Stomach (tissue), 9 donors: ENCODE results near the gene ADGRF4. TPM values are rescaled to one million over a fixed set of nuclear protein-coding genes. Genes with fewer than 3 reads are reported as not detected.

Source experiments
- DNase-seq, 2 donors: peaks; one replicate each; pipeline versions ENCODE4 v3.0.0 to v3.0.0-alpha.2; 2013 to 2019
- H3K27ac ChIP-seq, 5 donors: fragments of 200-600 bp in 4 of 5; sonication (generic) in 4 of 5; one replicate each; pipeline ENCODE4 v1.5.1; 2013 to 2019; ENCODE audit warnings: mild to moderate bottlenecking in 1 of 5, moderate library complexity in 1 of 5
- H3K27me3 ChIP-seq, 3 donors: fragments of 200-600 bp; sonication (generic); one replicate each; pipeline ENCODE4 v1.5.1; 2017 to 2019; ENCODE audit warnings: mixed run types in 1 of 3
- H3K36me3 ChIP-seq, 4 donors: fragments of 200-600 bp; sonication (generic); 1 replicate in 3 of 4; 2 replicates in 1 of 4; pipeline ENCODE4 v1.5.1; 2016 to 2019
- H3K4me1 ChIP-seq, 4 donors: fragments of 200-600 bp; sonication (generic); one replicate each; pipeline ENCODE4 v1.5.1; 2016 to 2019
- H3K4me3 ChIP-seq, 4 donors: fragments of 200-600 bp; sonication (generic) in 3 of 4; one replicate each; pipeline ENCODE4 v1.5.1; 2016 to 2019; ENCODE audit warnings: mild to moderate bottlenecking in 1 of 4
- H3K9me3 ChIP-seq, 4 donors: fragments of 200-600 bp; sonication (generic); one replicate each; pipeline ENCODE4 v1.5.1; 2016 to 2019
- CTCF ChIP-seq, 7 experiments: fragments of 450-650 bp in 4 of 7; fragments of 200-600 bp in 3 of 7; sonication (generic) in 3 of 7; IDR thresholded peaks; one replicate each; pipeline ENCODE4 v1.5.1; 2016 to 2019; ENCODE audit warnings: antibody characterized with exemption in 7 of 7, control low read depth in 2 of 7, mild to moderate bottlenecking in 1 of 7
- EP300 ChIP-seq: sonication (generic); formaldehyde crosslinking; IDR thresholded peaks from one replicate; pipeline ENCODE4 v1.6.1; 2017; ENCODE audit warnings: antibody characterized with exemption
- POLR2A ChIP-seq, 4 donors: fragments of 450-650 bp; IDR thresholded peaks; one replicate each; pipeline ENCODE4 v1.6.1; 2016; ENCODE audit warnings: antibody characterized with exemption in 4 of 4, control low read depth in 2 of 4, mild to moderate bottlenecking in 1 of 4, moderate library complexity in 1 of 4
- POLR2AphosphoS5 ChIP-seq, 3 donors: sonication (generic); formaldehyde crosslinking; IDR thresholded peaks; one replicate each; pipeline ENCODE4 v1.6.1; 2016; ENCODE audit warnings: antibody characterized with exemption in 3 of 3
- WGBS, 5 donors: extraction: QIAGEN DNeasy Blood & Tissue Kit in 3 of 5; methylation state at CpG; one replicate each; pipeline versions ENCODE4 v1.1.5 to v1.1.7; 2013 to 2018; 5-methylcytosine and 5-hydroxymethylcytosine counted together
- intact Hi-C: fragments of 100-400 bp; cut with DNase I; formaldehyde crosslinking; loops from one replicate; pipeline ENCODE4 v1.15.1; 2023; ENCODE audit warnings: low total_unique reads
- polyA plus RNA-seq, 3 donors: library from polyadenylated mRNA; stranded (reverse); fragments of 200-250 nt; gene quantifications; one replicate each; pipeline ENCODE4 v1.2.3, GENCODE V29; 2013
- total RNA-seq, 5 donors: library from RNA; depleted of rRNA; stranded (reverse); fragments of >200 nt; gene quantifications; one replicate each; pipeline versions ENCODE4 v1.1.0 to v1.2.3, GENCODE V29; 2014 to 2016
- donor health status: healthy with polysubstance abuse.
- donor health status: Bipolar disorder and iron deficiency.
- donor health status: healthy.

ADGRF4 gene
- total and polyA plus RNA-seq, 8 donors, result 6.5 TPM; not detected in 7

GRCh38 chr6:47749757-47750156, 51.4 kb downstream of the ADGRF4 start:
- Histone ChIP-seq H3K4me1 (no peaks in the 10 kb centered on the region), H3K27me3 (no peaks in the 10 kb centered on the region), H3K4me3 (no peak overlapping the region), H3K36me3 (no peaks in the 10 kb centered on the region), H3K9me3 (no peaks in the 10 kb centered on the region), H3K27ac (no peak overlapping the region)
- intact Hi-C loops, result no loop called here
- WGBS, 5 donors, result 30 to 56% (median 50%) methylated on average over 1 of the region's 1 CpG
- DNase-seq, result no peak
- TF ChIP-seq EP300 (no peak), POLR2A (IDR thresholded peaks at IDR 0.05) (no peak), CTCF (IDR thresholded peaks at IDR 0.05) (no peak), POLR2AphosphoS5 (IDR thresholded peaks at IDR 0.05) (no peak)

- Histone ChIP-seq H3K4me1 (no peaks in the 10 kb centered on the region), H3K27ac (no peak overlapping the region), H3K4me3 (no peak overlapping the region), H3K36me3 (no peaks in the 10 kb centered on the region), H3K9me3 (no peaks in the 10 kb centered on the region), H3K27me3 (no peaks in the 10 kb centered on the region)
- intact Hi-C loops, result no loop called here
- 50 to 77% (median 69%) methylated on average over 1 of the region's 1 CpG for WGBS, 5 donors
- no peak for TF ChIP-seq EP300
- TF ChIP-seq POLR2A (IDR thresholded peaks at IDR 0.05), result no peak
- TF ChIP-seq POLR2AphosphoS5 (IDR thresholded peaks at IDR 0.05), result no peak
- TF ChIP-seq CTCF (IDR thresholded peaks at IDR 0.05), result no peak
- no peak for DNase-seq
These were observed 54.4 kb downstream of the ADGRF4 start for GRCh38 chr6:47752801-47753200.

GRCh38 chr6:47759364-47759763, 61.0 kb downstream of the ADGRF4 start:
- Histone ChIP-seq H3K4me1 (no peaks in the 10 kb centered on the region), H3K36me3 (no peaks in the 10 kb centered on the region), H3K27ac (no peak overlapping the region), H3K4me3 (no peak overlapping the region), H3K9me3 (no peaks in the 10 kb centered on the region), H3K27me3 (no peaks in the 10 kb centered on the region)
- intact Hi-C loops, result no loop called here
- TF ChIP-seq EP300 (no peak), CTCF (IDR thresholded peaks at IDR 0.05) (no peak), POLR2A (IDR thresholded peaks at IDR 0.05) (no peak), POLR2AphosphoS5 (IDR thresholded peaks at IDR 0.05) (no peak)
- WGBS, 5 donors, result 36 to 52% (median 41%) methylated on average over 1 of the region's 1 CpG
- DNase-seq, result no peak

- intact Hi-C loops, result no loop called here
- no peaks in the 10 kb centered on the region for H3K27me3 ChIP-seq
- no peaks in the 10 kb centered on the region for H3K36me3 ChIP-seq
- H3K4me3 ChIP-seq, result no peak overlapping the region
- H3K27ac ChIP-seq, result no peak overlapping the region
- 81 to 88% (median 87%) methylated on average over 3 of the region's 3 CpGs for WGBS, 5 donors
- TF ChIP-seq POLR2A (IDR thresholded peaks at IDR 0.05), result no peak
- TF ChIP-seq POLR2AphosphoS5 (IDR thresholded peaks at IDR 0.05), result no peak
- no peak for TF ChIP-seq CTCF (IDR thresholded peaks at IDR 0.05)
- TF ChIP-seq EP300, result no peak
- H3K9me3 ChIP-seq, result peaks cover 0 to 7% (median 0%) of the 10 kb centered on the region in 4 donors
- no peak for DNase-seq
- H3K4me1 ChIP-seq, result no peaks in the 10 kb centered on the region
These were observed 64.1 kb downstream of the ADGRF4 start for GRCh38 chr6:47762502-47762901.
